ENCODE measurements around the gene CBR1.

CBR1 gene

GRCh38 chr21:36069713-36070583, at the start of gene CBR1:
Gene CBR1 (plus strand): TSS chr21:36070024. CDS start chr21:36070116, 92 bp downstream.
- peak; percentile 92 for DNase-seq

GRCh38 chr21:36021251-36021837, 48.5 kb upstream of the CBR1 start:
- no peak for DNase-seq

- DNase-seq, result no peak
These were observed 47.3 kb upstream of the CBR1 start for GRCh38 chr21:36022427-36023091.

GRCh38 chr21:36023092-36023480, 46.7 kb upstream of the CBR1 start:
- DNase-seq, result no peak

GRCh38 chr21:36024782-36025181, 45.0 kb upstream of the CBR1 start:
- no peak for DNase-seq

GRCh38 chr21:36027347-36027746, 42.5 kb upstream of the CBR1 start:
- no peak for DNase-seq

GRCh38 chr21:36028127-36029069, 41.4 kb upstream of the CBR1 start:
- peak; percentile 82 for DNase-seq

GRCh38 chr21:36029309-36029708, 40.5 kb upstream of the CBR1 start:
- no peak for DNase-seq

- DNase-seq, result no peak
These were observed 39.1 kb upstream of the CBR1 start for GRCh38 chr21:36030581-36031189.

GRCh38 chr21:36032647-36033406, 37.0 kb upstream of the CBR1 start:
- DNase-seq, result no peak

- DNase-seq, result no peak
These were observed 35.5 kb upstream of the CBR1 start for GRCh38 chr21:36034211-36034913.

GRCh38 chr21:36035381-36035791, 34.4 kb upstream of the CBR1 start:
- DNase-seq, result no peak

GRCh38 chr21:36038701-36039497, 30.9 kb upstream of the CBR1 start:
- DNase-seq, result no peak

- no peak for DNase-seq
These were observed 30.0 kb upstream of the CBR1 start for GRCh38 chr21:36039861-36040260.

- DNase-seq, result no peak
These were observed 29.4 kb upstream of the CBR1 start for GRCh38 chr21:36040389-36040788.

- no peak for DNase-seq
These were observed 27.9 kb upstream of the CBR1 start for GRCh38 chr21:36041910-36042309.

- peak; percentile 12 for DNase-seq
These were observed 25.8 kb upstream of the CBR1 start for GRCh38 chr21:36044056-36044455.

GRCh38 chr21:36045993-36046392, 23.8 kb upstream of the CBR1 start:
- DNase-seq, result no peak

GRCh38 chr21:36047139-36047538, 22.7 kb upstream of the CBR1 start:
- peak; percentile 26 for DNase-seq

- peak; percentile 52 for DNase-seq
These were observed 21.5 kb upstream of the CBR1 start for GRCh38 chr21:36048357-36048756.
